Peyer's patch (tissue), 4 donors: Measurements from ENCODE around the gene GOLGA1.

ENCODE experiments used
- CTCF ChIP-seq, 6 experiments: fragments of 450-650 bp in 4 of 6; fragments of 200-600 bp in 2 of 6; sonication (generic) in 1 of 6; IDR thresholded peaks; one replicate each; pipeline ENCODE4 v1.5.1; 2017 to 2019; ENCODE audit warnings: antibody characterized with exemption in 6 of 6, mild to moderate bottlenecking in 3 of 6, moderate library complexity in 1 of 6
- POLR2A ChIP-seq, 2 donors: fragments of 450-650 bp; IDR thresholded peaks; one replicate each; pipeline ENCODE4 v1.5.1; 2017; ENCODE audit warnings: antibody characterized with exemption in 2 of 2, mild to moderate bottlenecking in 2 of 2, moderate library complexity in 2 of 2

GRCh38 chr9:124828489-124829333, 112.2 kb downstream of the GOLGA1 start:
- TF ChIP-seq CTCF (IDR thresholded peaks at IDR 0.05) (no peak), POLR2A (IDR thresholded peaks at IDR 0.05) (no peak)
